Activated T-cell treated with anti-CD3 and anti-CD28 coated beads, Interleukin-2, amount 50 U/mL, for 4 hours (primary cell): ENCODE measurements around the gene FAM234A. TPM values are rescaled to one million over a fixed set of nuclear protein-coding genes. Genes with fewer than 3 reads are reported as not detected.

Experiments used
- ATAC-seq, 2 donors: fragments of 200-7000 bp; cut with Tn5 transposase; one replicate each; pipeline ENCODE4 v1.10.0; 2021
- DNase-seq: peaks from one replicate; pipeline ENCODE4 v3.0.0-alpha.2; 2020
- H3K27me3 Mint-ChIP-seq: one replicate; pipeline ENCODE4 v1.8.0; 2021; ENCODE audit warnings: low read depth, mixed read lengths
- H3K36me3 Mint-ChIP-seq: one replicate; pipeline ENCODE4 v1.8.0; 2022; ENCODE audit warnings: mixed read lengths; ENCODE audit not compliant: insufficient read depth
- H3K4me1 Mint-ChIP-seq: one replicate; pipeline ENCODE4 v1.8.0; 2021; ENCODE audit warnings: low read depth, mixed read lengths
- H3K4me3 Mint-ChIP-seq: one replicate; pipeline ENCODE4 v1.8.0; 2021; ENCODE audit warnings: mild to moderate bottlenecking, moderate library complexity, mixed read lengths
- H3K9me3 Mint-ChIP-seq: one replicate; pipeline ENCODE4 v1.8.0; 2021; ENCODE audit warnings: mixed read lengths
- total RNA-seq, 3 donors: library from RNA; stranded (reverse); gene quantifications; one replicate each; pipeline ENCODE4 v1.2.1, GENCODE V29; 2021

Gene FAM234A
- total RNA-seq, 3 donors from 2014 or later, result 14.5 to 19.3 (median 17.3) TPM

GRCh38 chr16:287981-288920 lies 53.6 kb downstream of the FAM234A start:
- no peak overlapping the region for H3K4me3 Mint-ChIP-seq
- ATAC-seq (no peak), DNase-seq (no peak)
- no peaks in the 10 kb centered on the region for H3K4me1 Mint-ChIP-seq
- H3K36me3 Mint-ChIP-seq, result peaks cover 11% of the 10 kb centered on the region
- no peaks in the 10 kb centered on the region for H3K27me3 Mint-ChIP-seq
- no peaks in the 10 kb centered on the region for H3K9me3 Mint-ChIP-seq

DNA sequence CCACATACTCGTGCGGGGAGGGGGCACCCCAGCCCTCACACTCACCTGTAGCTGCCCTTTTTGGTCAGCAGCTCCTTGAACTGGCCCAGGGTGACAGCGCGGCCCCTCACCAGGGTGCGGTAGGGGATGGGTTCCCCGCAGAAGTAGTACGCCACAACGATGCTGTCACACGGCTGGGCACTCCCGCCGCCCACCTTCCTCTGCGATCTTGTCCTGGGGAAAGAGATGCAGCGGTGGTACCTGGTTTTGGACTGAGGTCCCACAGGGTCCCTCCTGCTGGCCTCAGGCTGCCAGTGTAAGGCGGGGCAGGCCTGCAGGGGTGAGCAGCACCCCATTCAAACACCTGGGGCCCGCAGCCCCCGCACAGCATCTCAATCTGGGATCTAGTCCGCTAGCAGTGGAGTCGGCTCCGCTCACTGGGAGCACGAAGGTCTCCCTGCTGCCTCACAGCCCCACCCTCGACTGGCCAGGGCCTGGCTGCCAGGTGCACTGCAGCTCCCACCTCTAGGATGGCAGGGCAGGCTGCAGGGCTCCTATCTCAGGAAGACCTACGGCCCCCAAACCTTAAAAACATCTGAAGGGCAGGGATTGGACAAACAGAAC lies 54.9 kb downstream of the FAM234A start:
- Mint-ChIP-seq H3K4me3 (no peak overlapping the region), H3K4me1 (no peaks in the 10 kb centered on the region), H3K27me3 (no peaks in the 10 kb centered on the region), H3K9me3 (no peaks in the 10 kb centered on the region), H3K36me3 (peaks cover 15% of the 10 kb centered on the region)
- DNase-seq, result no peak
- no peak for ATAC-seq

GRCh38 chr16:290015-290680 lies 55.5 kb downstream of the FAM234A start:
- no peaks in the 10 kb centered on the region for H3K27me3 Mint-ChIP-seq
- no peaks in the 10 kb centered on the region for H3K9me3 Mint-ChIP-seq
- ATAC-seq (no peak), DNase-seq (no peak)
- no peaks in the 10 kb centered on the region for H3K4me1 Mint-ChIP-seq
- H3K36me3 Mint-ChIP-seq, result peaks cover 15% of the 10 kb centered on the region
- H3K4me3 Mint-ChIP-seq, result no peak overlapping the region

GRCh38 chr16:290681-291405 lies 56.2 kb downstream of the FAM234A start:
- no peak for DNase-seq
- H3K36me3 Mint-ChIP-seq, result peaks cover 15% of the 10 kb centered on the region
- no peak overlapping the region for H3K4me3 Mint-ChIP-seq
- ATAC-seq, result no peak
- no peaks in the 10 kb centered on the region for H3K4me1 Mint-ChIP-seq
- no peaks in the 10 kb centered on the region for H3K27me3 Mint-ChIP-seq
- no peaks in the 10 kb centered on the region for H3K9me3 Mint-ChIP-seq

DNA sequence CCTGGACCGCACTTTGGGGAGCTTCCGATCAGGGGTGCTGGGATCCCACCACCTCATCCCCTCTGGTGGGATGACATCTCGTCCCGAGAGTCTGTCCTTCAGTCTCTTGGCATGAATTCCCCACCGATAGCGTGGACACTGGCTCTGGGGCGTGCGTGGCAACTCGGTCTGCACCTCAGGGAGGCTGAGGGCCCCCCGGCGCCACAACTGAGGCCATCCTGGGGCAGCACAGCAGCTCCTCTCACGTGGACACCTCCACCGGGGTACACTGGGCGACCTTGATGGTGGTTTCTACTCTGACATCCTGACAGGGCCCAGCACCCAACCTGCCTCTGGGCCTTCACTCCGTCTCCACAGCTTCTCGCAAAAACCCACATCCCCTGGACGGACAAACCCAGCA lies 56.9 kb downstream of the FAM234A start:
- Mint-ChIP-seq H3K36me3 (peaks cover 15% of the 10 kb centered on the region), H3K4me3 (no peak overlapping the region)

DNA sequence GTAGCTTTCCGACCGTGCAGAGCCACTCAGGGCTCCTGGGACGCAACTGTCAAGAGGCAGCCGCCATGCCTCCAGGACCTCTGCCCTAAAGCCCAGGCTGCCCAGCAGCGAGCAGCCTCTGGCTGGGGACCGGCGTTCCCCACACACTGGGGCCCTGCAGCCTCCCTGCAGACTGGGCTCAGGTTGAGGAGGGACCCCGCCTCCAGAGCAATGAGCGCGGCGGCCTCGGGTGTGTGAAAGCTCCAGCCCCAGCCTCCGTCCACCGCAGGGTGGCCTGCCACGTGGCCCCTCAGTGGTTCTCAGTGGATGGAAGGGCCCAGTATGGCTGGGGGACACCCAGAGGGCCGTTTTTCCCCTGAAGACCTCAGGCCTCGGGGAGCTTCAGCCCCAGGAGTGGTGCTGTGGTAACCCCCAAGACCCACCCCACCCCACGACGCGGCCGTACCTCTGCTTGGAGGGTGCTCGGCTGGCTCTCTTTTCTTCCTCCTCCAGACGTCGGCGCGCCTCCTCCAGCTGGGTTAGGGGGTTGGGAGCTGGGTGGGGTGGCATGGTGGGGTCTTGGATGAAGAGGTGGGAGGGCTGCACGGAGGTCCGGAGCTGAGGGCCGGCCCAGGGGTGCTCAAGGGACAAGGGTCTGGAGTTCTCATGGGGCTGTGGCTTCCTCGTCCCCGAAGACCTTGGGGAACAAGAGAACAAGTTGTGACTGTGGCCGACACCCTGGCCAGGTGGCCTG lies 58.6 kb downstream of the FAM234A start:
- peaks cover 9% of the 10 kb centered on the region for H3K36me3 Mint-ChIP-seq
- ATAC-seq, result no peak

More for the DNA sequence above, 56.9 kb downstream of the FAM234A start:
- DNase-seq (no peak), ATAC-seq (no peak)
- H3K4me1 Mint-ChIP-seq, result no peaks in the 10 kb centered on the region
- H3K27me3 Mint-ChIP-seq, result no peaks in the 10 kb centered on the region
- H3K9me3 Mint-ChIP-seq, result no peaks in the 10 kb centered on the region

DNA sequence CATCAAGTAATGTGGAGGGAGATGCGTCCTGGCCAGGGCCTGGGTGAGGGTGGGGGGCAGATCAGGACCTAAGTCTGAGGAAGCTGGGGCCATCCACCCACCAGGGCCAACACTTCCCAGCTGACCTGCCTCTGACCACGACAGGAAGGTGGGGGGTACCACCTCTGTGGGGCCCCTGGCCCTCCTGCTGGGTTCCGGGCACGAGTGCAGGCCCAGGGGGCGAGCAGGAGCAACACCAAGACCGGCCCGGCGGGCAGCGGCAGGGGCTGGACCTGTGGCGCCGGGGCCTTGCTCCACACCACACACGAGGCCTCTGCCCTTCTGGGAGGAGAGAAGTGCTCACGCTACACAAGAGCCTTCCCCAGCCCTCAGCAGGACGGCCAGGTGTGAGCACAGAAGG lies 61.7 kb downstream of the FAM234A start:
- Mint-ChIP-seq H3K4me1 (no peaks in the 10 kb centered on the region), H3K36me3 (peaks cover 6% of the 10 kb centered on the region), H3K4me3 (no peak overlapping the region), H3K27me3 (no peaks in the 10 kb centered on the region), H3K9me3 (no peaks in the 10 kb centered on the region)
- no peak for DNase-seq
- ATAC-seq, result no peak

More for the DNA sequence above, 58.6 kb downstream of the FAM234A start:
- H3K27me3 Mint-ChIP-seq, result no peaks in the 10 kb centered on the region
- no peak for DNase-seq
- H3K9me3 Mint-ChIP-seq, result no peaks in the 10 kb centered on the region
- no peaks in the 10 kb centered on the region for H3K4me1 Mint-ChIP-seq
- no peak overlapping the region for H3K4me3 Mint-ChIP-seq

DNA sequence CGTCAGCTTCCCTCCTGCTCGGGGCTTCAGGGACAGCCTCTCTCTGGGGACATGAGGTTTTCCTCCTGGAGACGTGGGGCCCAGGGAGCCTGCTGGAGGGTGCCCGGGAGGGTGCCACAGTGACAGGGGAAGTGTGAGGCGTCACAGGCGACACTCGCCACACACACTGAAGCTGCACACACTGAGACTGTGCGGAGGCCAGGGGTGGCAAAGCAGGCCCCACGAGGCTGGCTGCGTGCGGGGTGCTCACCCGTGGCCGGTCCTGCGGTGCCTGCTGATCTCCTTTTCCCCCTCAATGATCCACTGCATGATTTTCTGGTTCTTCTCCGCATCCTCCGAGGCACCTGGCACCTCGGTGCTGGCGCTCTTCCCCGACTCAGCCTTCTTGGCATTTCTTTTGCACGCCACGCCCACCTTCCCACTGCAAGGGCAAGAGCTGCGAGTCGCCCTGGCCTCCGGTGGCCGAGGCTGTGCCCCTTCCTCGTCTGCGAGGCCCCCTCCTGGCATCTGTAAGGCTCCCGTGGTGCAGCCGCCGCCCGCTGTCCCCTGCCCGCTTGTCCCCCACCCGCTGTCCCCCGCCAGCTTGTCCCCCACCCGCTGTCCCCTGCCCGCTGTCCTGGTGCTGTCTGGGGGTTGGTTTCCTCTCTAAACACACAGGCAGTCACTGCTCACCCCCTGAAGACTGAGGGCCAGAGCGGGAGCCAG lies 62.3 kb downstream of the FAM234A start:
- peaks cover 6% of the 10 kb centered on the region for H3K36me3 Mint-ChIP-seq
- no peaks in the 10 kb centered on the region for H3K9me3 Mint-ChIP-seq
- no peak overlapping the region for H3K4me3 Mint-ChIP-seq
- H3K27me3 Mint-ChIP-seq, result no peaks in the 10 kb centered on the region
- H3K4me1 Mint-ChIP-seq, result no peaks in the 10 kb centered on the region
- DNase-seq (no peak), ATAC-seq (no peak)

DNA sequence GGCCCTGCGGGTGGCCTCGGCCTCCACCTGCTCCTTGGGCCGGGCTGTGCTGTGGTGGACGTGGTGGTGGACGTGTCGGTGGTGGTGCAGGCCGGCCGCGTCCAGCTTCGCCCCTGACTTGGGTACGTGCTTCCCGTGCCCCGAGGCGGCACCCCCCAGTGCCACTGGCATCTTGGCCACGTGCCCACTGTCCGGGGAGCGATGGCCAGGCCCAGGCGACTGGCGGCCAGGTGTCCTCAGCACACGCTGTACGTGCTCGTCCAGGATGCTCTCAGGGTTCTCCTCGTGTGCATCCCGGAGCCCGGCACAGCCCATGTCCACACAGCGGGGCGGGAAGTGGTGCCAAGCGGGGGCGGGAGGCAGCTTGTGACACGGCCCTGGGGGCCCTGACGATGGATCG lies 63.2 kb downstream of the FAM234A start:
- no peaks in the 10 kb centered on the region for H3K9me3 Mint-ChIP-seq
- no peak for ATAC-seq
- no peak overlapping the region for H3K4me3 Mint-ChIP-seq
- no peaks in the 10 kb centered on the region for H3K27me3 Mint-ChIP-seq
- no peaks in the 10 kb centered on the region for H3K4me1 Mint-ChIP-seq
- peaks cover 4% of the 10 kb centered on the region for H3K36me3 Mint-ChIP-seq
- no peak for DNase-seq

DNA sequence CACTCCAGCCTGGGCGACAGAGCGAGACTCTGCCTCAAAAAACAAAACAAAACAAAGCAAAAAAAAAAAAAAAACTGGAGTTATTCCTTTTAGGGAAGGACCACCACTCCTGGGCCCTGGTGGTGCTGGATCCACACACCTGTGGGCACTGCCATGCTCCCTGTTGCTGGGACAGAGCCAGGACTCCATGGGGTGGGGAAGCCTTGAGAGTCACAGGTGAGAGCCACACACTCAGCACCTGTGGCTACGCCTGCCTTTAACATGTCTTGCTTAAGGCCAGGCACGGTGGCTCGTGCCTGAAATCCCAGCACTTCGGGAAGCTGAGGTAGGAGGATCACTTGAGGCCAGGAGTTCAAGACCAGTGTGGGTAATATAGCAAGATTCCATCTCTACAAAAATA lies 66.6 kb downstream of the FAM234A start:
- Mint-ChIP-seq H3K4me1 (peaks cover 3% of the 10 kb centered on the region), H3K36me3 (peaks cover 8% of the 10 kb centered on the region), H3K27me3 (no peaks in the 10 kb centered on the region), H3K9me3 (no peaks in the 10 kb centered on the region), H3K4me3 (no peak overlapping the region)
- ATAC-seq (no peak), DNase-seq (no peak)

DNA sequence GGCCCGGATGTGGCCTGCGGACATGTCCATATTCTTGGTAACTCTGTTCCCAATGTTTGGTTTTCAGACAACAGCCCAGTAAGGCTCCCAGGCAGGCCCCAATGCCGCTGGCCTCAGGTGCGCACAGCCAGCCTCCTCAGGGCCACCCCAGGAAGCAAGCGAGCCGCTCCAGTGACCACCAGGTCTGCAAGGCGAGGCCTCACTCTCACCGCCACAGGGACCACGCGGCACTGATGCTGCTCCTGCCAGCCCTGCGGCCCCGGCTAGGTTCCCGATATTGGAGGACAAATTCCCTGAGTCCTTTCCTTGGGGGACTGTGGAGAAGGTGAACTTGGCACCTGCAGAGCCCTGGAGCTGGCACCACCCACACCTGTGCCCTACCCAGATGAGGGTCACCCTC lies 67.3 kb downstream of the FAM234A start:
- ATAC-seq (no peak), DNase-seq (no peak)
- Mint-ChIP-seq H3K27me3 (no peaks in the 10 kb centered on the region), H3K9me3 (no peaks in the 10 kb centered on the region), H3K36me3 (peaks cover 12% of the 10 kb centered on the region), H3K4me3 (no peak overlapping the region), H3K4me1 (peaks cover 3% of the 10 kb centered on the region)

GRCh38 chr16:303760-304505 lies 69.3 kb downstream of the FAM234A start:
- DNase-seq (no peak), ATAC-seq (no peak)
- no peaks in the 10 kb centered on the region for H3K9me3 Mint-ChIP-seq
- H3K27me3 Mint-ChIP-seq, result no peaks in the 10 kb centered on the region
- H3K4me3 Mint-ChIP-seq, result no peak overlapping the region
- H3K36me3 Mint-ChIP-seq, result peaks cover 14% of the 10 kb centered on the region
- H3K4me1 Mint-ChIP-seq, result peaks cover 3% of the 10 kb centered on the region
